Fibroblast of peridontal ligament (primary cell): ENCODE results near the gene COBLL1.

Experiments used
- DNase-seq: peaks from one replicate; pipeline ENCODE4 v3.0.0-alpha.2; 2010; ENCODE audit errors: extremely low read depth

The COBLL1 gene

DNA sequence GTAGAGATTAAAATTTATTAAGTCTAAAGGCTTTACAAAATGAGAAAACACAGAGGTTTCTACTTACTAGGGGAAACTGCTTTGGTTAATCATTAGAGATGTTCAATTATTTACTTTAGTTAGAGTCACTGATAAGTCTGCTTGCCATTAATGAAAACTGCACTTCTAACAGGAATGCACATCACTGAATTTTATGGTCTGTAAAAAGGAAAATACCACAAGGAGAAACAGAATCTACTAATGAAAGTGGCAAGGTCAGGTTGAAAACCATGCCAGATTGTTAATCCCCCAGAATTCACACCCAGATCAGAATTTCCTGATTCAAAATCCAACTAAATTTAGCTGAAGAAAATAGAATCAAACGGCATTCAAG, 129.9 kb downstream of the COBLL1 start:
- no peak for DNase-seq

DNA sequence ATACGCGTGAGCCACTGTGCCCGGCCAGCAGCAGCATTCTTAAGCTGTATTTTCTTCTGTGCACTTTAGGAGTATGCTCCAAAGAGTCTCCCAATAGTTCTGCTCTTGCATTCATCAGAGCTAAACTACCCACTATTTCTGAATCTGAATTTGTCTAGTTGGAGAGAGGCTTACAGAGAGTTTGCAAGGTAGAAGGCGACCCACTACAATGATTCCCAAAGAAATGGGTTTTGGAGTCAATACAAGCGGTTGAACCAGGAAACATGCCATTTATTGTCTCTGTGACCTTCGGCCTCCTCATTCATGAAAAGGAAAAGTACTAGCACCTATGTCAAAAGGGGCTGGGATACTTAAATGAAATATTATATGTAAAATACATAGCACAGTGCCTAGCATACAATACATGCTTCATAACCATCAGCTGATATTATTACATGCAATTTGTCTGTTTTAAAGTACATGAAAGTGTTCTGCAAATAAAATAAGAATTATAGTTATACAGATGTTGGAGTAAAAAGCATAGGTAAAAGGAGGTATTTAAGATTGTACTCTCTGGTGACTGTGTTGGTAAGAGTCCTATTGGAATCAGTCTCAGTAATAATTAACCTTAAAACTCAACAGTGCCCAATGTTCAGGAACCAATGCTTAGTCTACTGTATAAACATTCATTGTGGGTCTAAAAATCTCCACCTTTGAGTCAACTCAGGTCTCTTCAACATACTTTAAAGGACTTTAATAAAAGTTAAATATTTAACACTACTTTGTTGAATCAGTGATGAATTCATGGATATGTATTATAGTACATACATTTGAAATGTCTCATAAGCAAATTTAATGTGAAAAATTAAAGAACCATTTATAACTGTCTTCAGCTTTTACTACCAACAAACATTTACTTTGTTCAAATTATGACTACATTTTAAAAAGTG, 130.5 kb downstream of the COBLL1 start:
- DNase-seq: no peak

DNA sequence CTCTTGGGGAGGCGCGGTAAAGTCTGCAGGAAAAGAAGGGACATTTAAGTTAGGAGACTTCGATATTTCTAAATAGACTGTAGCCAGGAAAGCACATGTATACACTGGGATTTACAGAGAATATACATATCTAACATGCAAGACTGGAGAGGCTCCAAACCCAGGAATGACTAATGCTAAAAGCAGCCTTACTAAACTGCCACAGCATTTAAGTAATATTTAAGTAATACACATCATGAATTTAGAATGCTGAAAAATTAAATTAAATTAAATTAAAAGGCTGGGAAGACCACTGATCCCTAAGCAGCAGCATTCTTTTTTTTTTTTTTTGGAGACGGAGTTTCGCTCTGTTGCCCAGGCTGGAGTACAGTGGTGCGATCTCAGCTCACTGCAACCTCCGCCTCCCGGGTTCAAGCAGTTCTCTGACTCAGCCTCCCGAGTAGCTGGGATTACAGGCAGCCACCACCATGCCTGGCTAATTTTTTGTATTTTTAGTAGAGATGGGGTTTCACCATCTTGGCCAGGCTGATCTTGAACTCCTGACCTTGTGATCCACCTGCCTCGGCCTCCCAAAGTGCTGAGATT, 131.3 kb downstream of the COBLL1 start:
- DNase-seq: peak; percentile 55

DNA sequence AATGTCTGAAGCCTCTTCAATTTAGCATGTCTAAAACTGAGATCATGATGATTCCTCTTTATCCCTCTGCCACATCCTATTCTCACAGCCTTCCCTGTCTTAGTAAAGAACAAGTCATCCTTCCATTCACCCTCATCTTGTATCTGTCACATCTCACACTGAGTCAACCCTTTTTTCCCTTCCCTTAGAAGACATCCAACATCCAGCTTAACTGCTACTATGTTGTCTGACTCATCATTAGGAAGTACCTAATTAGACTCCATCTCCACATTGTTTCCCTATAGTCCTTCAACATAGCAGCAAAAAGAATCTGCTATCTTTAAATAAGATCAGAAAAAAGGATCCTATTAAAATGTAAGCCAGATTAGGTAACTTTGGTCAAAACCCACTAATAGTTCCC, 135.1 kb downstream of the COBLL1 start:
- peak; percentile 21 for DNase-seq

DNA sequence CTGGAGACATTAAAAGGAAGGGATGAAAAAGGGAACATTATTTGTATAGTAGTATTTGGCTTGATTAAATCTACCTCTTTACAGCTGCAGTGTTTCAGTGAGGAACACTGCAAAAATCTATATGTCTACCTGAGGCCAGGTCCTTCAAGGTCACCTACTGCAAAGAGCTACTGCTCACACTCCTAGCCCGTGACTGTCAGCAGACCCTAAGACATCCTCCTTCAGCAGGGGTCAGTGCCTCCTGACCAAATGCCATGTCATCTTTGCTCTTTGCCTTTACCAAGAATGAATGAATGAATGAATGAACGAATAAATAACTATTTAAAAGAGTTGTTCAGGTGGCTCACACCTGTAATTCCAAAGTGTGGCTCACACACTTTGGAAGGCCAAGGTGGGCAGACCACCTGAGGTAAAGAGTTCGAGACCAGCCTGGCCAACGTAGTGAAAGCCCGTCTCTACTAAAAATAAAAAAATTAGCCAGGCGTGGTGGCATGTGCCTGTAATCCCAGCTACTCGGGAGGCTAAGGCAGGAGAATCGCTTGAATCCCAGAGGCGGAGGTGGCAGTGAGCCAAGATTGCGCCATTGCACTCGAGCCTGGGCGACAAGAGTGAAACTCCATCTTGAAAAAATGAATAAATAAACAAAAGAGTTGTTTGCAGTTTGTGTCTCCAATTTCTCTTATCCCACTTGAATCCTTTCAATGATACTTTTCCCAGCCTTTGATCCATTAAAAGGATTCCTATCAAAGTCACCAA, 136.0 kb downstream of the COBLL1 start:
- DNase-seq: no peak

DNA sequence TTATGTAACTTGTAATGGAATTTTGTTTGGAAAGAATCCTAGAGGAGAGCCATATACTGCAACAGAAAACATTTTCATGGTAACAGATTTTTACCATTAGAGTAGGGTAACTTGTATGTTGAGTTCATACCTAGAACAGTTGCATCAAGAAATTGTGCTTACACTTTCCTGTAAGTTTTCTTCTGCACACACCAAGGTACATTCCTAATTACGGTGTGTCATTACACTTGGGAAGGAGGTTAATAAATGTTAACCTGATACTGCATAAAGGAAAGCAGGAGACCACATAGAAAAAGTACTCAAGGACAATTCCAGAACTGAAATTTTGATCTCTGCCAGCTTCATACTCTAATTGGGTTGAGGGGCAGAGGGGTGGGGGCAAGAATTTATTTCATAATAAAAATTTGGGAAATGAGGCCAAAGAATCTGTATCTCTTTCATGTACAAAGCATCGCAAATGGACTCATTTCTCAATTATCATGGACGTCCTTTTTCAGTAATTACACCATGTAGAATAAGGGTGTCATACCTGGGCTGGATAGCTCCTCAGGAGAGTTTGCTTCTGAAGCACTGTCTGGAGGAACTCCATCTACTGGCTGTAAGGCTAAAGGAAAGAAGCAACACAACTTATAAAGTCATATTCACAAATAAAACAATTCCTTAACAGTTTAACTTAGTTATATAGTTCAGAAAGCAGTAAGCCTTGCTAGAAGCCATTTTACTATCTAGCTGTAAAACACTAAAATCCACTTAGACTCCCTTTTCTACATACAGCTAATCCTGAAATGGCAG, 137.5 kb downstream of the COBLL1 start:
- no peak for DNase-seq

DNA sequence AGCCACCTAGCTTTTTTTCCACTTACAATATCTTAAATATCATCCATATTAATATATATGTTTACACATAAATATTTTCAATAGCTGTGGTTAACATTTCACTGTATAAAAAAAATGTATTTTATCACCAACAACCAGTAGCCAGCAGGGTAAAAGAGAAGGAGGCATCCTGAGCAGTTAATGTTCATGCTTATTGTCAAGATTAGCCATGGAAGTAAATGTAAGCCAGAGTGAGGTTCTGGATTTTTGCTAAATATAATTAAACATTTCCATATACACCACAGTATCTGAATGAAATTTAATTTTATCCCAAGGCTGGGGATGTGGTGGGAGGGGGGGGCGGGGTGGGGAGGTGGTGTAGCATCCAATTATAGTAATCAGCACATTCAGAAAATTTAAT, 140.1 kb downstream of the COBLL1 start:
- no peak for DNase-seq

DNA sequence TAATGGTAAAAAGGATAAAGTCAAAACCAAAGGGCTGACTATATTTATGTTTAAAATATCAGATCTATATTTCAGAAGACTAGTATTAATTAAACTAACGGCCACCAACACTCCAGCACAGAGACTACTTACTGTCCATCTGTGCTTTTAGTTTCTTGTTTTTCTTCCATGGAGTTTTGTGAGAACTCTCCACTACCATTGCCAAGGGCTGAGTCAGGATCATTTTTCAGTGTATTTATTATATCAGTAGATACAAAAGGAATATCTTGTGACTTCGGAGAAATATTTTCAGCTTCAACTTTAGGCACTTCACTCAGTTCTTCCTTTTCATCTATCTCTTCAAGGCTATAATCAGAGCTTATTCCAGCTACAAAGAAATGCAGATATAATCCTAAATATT, 141.2 kb downstream of the COBLL1 start:
- peak; percentile 33 for DNase-seq

DNA sequence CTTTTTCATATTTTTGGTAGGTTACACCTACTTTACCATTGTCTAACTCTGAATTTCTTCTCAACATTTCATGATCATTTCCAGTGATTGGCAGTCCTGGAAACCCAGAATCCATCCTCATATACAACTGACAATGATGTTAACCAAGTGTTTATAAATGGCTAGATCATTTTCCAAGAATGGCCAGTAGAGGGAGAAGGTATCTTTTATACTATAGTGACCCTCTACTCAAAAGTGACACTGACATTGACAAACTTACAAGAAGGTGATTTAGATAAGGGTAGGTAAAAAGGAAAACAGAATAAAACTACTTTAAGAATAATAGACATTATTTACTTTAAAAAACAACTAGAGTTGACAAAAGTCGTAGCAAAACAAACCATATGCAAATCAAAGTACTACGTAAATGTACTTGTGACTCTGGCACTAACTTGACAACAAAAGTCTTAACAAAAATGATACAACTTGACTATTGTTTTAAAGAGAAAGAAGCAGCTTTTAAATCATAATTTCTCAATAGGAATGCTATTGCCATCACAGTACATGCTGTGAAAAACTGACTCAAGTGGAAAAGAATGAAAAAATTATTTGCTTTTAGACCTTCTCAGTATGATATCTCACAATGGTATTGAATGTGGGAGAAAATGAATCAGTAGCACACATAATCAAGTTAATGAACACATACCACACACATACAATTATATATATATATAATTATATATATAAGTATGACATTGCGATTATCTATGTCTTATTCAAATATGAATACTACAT, 143.7 kb downstream of the COBLL1 start:
- peak; percentile 18 for DNase-seq

DNA sequence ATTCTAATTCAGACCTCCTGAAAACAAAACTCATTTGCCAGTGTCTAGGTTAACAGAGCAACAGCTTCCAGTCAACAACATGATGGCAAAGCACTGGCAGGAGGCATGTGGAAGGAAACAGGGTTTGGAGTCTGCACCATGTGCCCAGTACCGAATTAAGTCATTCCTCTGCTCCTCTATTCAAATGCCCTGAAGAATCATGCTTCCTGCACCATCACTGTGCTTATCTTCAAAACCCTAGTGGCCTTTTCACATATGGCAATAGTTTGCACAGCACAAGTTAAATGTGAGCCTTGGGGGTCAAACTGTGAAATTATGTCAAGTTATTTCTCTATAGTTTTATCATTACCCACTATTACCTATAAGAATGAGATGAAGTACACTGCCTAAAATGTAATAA, 145.0 kb downstream of the COBLL1 start:
- no peak for DNase-seq

DNA sequence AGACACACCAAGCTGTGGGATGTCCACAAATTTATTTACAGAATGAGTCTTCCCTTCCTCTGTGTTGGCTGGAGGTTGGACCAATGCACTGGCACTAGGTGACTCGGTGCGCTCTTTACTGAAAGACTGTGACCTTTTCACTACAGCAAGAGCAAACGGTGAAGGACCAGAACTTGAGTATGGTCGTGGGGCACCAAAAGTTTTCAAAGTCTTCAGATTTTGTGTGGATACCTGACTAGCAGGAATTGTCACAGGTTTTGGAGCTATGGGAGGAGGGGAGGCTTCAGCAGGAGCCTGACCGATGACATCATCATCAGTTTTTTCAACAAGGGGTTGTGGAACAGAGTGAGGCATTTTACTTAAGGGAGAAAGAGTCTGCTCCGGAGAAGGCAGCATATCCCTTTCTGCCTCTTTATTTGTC, 147.3 kb downstream of the COBLL1 start:
- DNase-seq: no peak

DNA sequence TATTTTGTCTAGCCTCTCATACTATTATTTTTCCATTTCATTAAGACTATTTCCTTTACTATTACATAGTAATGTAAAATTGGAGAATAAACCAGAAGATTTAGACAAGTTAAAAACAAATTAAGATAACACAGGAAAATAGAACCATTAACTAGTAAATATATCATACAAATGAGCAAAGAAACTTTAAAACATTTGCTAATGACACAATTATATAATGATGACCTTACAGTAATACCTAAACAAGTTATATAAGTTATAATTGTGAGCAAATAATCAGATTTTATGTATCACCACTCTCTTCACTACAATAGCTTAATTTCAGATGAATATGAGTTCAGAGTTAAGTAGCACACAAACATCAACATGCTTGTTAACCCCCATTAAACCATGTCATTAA, 147.8 kb downstream of the COBLL1 start:
- DNase-seq: no peak

DNA sequence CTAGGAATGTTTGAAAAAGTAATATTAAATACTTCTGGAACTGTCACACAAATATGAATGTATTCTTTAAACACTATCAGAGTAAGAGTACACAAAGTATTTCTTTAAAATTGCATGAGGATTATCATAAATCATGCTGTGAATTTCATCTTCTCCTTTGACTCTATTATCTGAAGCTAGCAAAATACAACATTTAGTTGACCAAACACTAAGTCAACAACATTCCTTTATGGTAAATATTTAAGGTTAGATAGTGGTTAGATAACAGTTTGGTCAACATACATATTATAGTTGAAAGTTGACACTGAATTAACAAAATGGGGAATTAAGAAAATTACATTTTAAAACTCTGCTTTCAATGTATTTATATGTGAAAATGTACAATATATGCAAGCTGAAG, 148.2 kb downstream of the COBLL1 start:
- no peak for DNase-seq

DNA sequence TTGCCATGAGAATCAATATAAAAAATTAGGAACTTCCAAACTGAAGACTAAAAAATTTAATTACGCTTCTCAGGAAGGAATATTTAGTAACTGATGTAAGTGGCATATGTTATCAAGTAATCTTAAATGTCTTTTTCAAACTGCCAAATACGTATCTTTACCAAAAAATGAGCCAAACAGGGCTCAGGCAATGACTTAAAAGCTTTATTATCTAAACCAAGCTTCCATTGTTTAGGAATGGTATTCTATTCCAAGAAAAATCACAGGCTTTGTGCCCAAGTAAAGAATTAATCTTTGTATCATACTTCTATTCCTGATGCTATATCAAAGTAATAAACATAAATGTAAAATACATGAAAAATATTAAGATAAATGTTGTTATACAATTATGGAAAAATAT, 148.7 kb downstream of the COBLL1 start:
- no peak for DNase-seq

DNA sequence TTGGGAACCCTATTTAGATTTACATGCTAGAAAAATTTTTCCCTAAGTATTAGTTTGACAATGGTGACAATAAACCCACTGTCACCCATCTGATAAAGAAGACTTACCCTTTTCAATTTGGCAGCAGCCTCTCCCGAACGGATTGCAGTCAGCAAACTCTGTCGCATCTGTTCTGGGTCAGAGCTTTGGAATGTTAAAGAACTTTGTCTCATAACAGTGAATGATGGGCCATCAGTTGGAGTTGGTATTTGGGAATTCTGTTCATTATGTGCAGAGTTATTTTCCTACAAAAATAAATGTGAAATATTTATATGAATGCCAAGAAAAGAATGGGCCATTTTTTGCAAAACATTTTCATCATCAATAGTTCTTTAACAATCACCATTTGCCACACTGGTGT, 149.5 kb downstream of the COBLL1 start:
- no peak for DNase-seq

DNA sequence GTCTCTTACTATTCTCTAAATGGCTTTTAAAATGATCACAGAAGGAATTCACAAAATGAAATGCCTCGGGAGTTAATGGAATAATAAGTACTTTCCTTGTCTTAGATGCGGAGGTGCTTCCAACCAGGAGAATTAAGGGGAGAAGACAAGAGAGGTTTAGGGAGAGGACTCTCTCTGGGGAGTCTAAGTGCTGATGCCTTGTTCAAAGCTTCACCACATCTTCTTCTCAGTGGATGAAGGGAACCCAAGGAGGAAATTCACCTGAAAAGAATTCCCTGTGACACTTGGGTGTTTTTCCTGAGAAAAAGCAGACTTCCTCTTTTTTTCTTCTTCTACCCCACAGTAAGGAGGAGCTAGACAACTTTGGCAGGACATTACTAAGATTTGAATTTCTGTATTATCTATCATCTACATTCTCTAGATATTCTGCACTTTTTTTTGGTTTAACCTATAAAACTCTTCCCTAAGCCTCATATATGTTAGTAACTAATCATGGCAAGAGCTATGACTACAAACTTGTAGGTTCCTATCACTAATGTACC, 150.2 kb downstream of the COBLL1 start:
- no peak for DNase-seq

DNA sequence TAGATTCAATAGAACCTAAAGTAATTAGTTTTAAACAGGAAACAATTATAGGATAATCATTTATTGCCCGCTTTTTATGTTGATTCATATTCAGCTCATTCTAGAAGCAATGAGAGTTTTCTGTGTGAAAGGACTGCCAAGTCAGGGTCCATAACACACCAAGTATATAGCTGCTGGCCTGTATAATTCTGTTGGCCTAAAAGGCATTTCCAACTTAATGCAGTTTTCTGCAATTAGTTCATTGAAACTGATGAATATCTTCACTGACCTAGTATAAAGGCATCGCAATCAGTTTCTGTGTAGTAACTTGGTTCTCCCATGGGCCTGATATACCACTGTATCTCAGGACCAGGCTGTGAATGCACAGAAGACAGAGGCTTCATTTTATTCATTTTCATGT, 151.3 kb downstream of the COBLL1 start:
- no peak for DNase-seq

DNA sequence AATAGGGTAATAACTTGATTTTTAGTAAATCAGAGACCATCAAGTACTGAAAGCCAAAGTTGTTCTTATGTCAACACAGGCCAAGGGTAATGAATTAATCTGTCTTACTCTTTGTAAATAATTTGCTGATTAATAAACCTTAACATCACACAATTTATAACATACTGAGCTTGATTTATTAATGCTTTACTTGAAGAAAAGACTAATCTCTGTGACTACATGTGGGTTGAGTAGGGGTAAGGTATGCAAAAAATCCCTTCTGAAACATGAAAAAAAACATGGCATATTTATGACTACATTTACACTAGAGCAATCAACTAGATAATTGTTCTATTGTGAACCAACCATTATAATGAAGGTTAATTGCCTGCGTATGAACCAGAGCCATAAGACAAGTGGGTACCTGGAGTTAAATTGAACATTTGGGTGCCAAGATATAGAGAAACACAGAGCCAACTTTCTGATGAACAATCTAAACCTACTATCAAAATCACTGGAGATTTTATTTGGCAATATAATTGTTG, 152.7 kb downstream of the COBLL1 start:
- no peak for DNase-seq

DNA sequence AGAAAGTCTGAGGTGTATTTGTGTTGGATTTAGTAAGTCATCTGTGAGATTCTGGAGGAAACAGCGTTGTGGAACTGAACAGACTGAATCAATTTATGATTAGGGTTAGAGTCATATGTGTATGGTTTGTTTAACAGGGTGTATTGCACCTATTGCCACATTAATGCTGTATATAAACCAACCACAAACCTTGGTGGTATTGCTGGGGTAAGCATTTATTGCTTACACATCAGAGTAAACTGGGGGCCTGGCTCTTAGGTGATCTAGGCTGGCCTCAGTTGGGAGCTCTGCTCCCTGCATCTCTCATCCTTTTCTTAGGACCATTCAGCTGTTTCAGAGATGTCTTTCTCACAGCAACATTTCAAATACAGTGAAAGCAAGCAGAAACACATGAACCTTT, 160.6 kb downstream of the COBLL1 start:
- DNase-seq: no peak

DNA sequence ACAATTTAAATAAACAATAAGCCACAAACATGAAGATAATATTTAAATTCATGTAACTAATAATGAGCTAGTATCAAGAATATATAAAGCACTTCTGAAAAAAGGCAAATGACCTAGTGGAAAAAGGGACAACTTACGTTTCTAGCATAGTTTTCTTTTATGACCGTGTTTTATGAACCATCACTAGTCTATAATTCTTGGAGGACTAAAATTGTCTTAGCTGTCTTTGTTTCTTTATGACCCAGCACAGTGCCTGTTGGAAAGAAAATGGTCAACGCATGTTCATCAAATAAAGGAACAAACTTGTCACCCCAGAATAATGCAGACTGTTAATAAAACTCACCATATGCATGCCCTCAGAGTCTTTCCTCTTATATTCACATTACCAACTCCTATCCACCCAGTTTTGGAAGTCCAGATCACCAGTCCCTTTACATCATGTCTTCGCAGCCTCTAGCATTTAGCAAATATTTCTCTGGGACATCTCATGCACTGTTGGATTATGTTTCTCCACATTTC, 162.9 kb downstream of the COBLL1 start:
- DNase-seq: no peak
